ENCODE data around the gene STON1.

Gene STON1

DNA sequence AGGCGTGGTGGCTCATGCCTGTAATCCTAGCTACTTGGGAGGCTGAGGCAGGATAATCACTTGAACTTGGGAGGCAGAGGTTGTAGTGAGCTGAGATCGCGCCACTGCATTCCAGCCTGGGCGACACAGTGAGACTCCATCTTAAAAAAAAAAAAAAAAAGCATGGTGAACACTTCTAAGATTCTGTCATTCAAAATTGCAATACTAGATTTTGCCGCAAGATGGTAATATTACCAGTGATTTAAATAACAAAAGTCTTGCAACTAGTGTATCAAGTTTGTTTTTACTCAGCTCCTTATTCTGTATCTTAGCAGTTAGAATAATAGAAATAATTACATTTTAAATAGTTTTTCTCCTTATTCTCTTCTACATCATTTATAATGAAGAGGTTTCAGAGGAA lies 92.7 kb downstream of the STON1 start:
- peak; percentile 92 for FAIRE-seq

DNA sequence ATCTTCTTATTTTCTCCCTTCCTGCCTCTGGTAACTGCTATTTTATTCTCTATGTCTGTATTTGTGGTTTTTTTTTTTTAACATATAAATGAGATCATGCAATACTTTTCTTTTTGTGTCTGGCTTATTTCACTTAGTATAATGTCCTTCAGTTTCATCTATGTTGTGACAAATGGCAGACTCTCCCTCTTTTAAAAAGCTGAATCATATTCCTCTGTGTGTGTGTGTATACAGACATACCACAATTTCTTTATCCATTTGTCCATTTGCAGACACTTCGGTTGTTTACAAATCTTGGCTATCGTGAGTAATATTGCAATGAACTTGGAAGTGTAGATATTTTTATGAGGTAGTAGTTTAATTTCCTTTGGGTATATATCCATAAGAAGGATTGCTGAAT lies 94.7 kb downstream of the STON1 start:
- FAIRE-seq, result no peak

DNA sequence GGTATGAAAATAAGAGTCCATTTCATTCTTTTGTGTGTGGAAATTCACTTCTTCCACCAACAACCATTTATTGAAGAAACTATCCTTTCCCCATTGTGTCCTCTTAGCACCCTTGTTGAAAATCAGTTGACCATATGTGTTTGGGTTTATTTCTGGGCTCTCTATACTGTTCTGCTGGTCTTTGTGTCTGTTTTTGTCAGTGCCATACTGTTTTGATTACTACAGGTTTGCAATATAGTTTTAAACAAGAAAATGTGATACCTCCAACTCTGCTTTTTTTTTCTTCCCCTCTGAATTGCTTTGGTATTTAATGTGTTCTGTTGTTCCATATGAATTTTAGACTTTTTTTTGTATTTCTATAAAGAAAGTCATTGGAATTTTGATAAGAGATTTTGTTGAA lies 96.1 kb downstream of the STON1 start:
- no peak for FAIRE-seq

DNA sequence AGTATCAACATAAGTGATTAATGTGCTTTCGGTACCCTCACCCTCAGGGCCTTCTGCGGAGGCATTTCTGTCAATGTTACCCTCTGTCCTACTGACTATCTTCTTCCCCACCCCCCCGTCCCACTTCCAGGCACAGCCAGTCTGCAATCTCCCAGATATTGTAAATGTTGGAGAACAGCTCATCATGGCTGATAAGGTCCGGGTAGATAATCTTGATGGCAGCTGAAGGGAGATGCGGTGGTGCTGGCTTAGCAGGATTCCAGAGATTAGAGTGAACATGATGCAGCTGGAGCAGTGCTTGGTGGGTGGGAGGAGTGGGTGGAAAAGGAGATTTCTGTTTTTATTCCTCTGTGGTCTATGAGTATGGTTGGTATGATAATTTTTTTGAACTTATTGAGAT lies 103.2 kb downstream of the STON1 start:
- no peak for FAIRE-seq

GRCh38 chr2:48635786-48636185 lies 105.8 kb downstream of the STON1 start:
- FAIRE-seq, result no peak

GRCh38 chr2:48638261-48638660 lies 108.3 kb downstream of the STON1 start:
- FAIRE-seq, result no peak

All from TTC549 (cell line).